Spleen (tissue), 11 donors: ENCODE results near the gene SMARCA4. TPM values are rescaled to one million over a fixed set of nuclear protein-coding genes. Genes with fewer than 3 reads are reported as not detected.

Experiments used
- DNase-seq: peaks from one replicate; pipeline ENCODE4 v3.0.0-alpha.2; 2020
- H3K27ac ChIP-seq, 8 donors: fragments of 200-600 bp; sonication (generic) in 7 of 8; 1 replicate in 4 of 8; 2 replicates in 4 of 8; pipeline versions ENCODE4 v1.5.0 to v1.8.0; 2016 to 2021; ENCODE audit warnings: inconsistent platforms in 4 of 8, mild to moderate bottlenecking in 4 of 8, moderate library complexity in 1 of 8
- H3K27me3 ChIP-seq, 7 donors: fragments of 200-600 bp; sonication (generic) in 6 of 7; replicated peaks in 1 of 7; 1 replicate in 4 of 7; 2 replicates in 3 of 7; pipeline versions ENCODE4 v1.5.0 to v1.8.0; 2016 to 2021; ENCODE audit warnings: inconsistent platforms in 3 of 7, mild to moderate bottlenecking in 1 of 7
- H3K36me3 ChIP-seq, 6 donors: fragments of 200-600 bp; sonication (generic) in 5 of 6; 1 replicate in 4 of 6; 2 replicates in 2 of 6; pipeline versions ENCODE4 v1.5.0 to v1.8.0; 2016 to 2021; ENCODE audit warnings: inconsistent platforms in 2 of 6
- H3K4me1 ChIP-seq, 6 donors: fragments of 200-600 bp; sonication (generic) in 5 of 6; 1 replicate in 3 of 6; 2 replicates in 3 of 6; pipeline versions ENCODE4 v1.5.0 to v1.8.0; 2016 to 2021; ENCODE audit warnings: inconsistent platforms in 3 of 6
- H3K4me3 ChIP-seq, 8 donors: fragments of 200-600 bp; sonication (generic) in 7 of 8; 1 replicate in 4 of 8; 2 replicates in 4 of 8; pipeline versions ENCODE4 v1.5.0 to v1.8.0; 2016 to 2021; ENCODE audit warnings: inconsistent platforms in 4 of 8, mild to moderate bottlenecking in 4 of 8, moderate library complexity in 2 of 8
- H3K9me3 ChIP-seq, 8 donors: fragments of 200-600 bp; sonication (generic) in 7 of 8; 1 replicate in 4 of 8; 2 replicates in 4 of 8; pipeline versions ENCODE4 v1.5.0 to v1.8.0; 2016 to 2021; ENCODE audit warnings: inconsistent platforms in 4 of 8
- CTCF ChIP-seq, 11 experiments: fragments of 200-600 bp in 7 of 11; fragments of 450-650 bp in 4 of 11; sonication (generic) in 4 of 11; IDR thresholded peaks in 8 of 11; conservative IDR thresholded peaks in 3 of 11; 1 replicate in 7 of 11; 2 replicates in 4 of 11; pipeline versions ENCODE4 v1.4.0 to v1.8.0; 2016 to 2021; ENCODE audit warnings: antibody characterized with exemption in 11 of 11, inconsistent platforms in 4 of 11, mild to moderate bottlenecking in 1 of 11
- POLR2A ChIP-seq, 3 donors: fragments of 450-650 bp; IDR thresholded peaks; one replicate each; pipeline ENCODE4 v1.5.1; 2017; ENCODE audit warnings: antibody characterized with exemption in 3 of 3, mild to moderate bottlenecking in 1 of 3
- POLR2AphosphoS5 ChIP-seq, 3 donors: sonication (generic); formaldehyde crosslinking; IDR thresholded peaks; one replicate each; pipeline ENCODE4 v1.5.1; 2017; ENCODE audit warnings: antibody characterized with exemption in 3 of 3
- whole genome bisulfite sequencing, 5 donors: extraction: QIAGEN DNeasy Blood & Tissue Kit in 3 of 5; methylation state at CpG; one replicate each; pipeline versions ENCODE4 v1.1.5 to v1.1.7; 2013 to 2018; 5-methylcytosine and 5-hydroxymethylcytosine counted together
- intact Hi-C: fragments of 100-400 bp; cut with DNase I; formaldehyde crosslinking; loops from one replicate; pipeline ENCODE4 v1.15.0; 2023; ENCODE audit warnings: low total_unique reads
- polyA plus RNA-seq, 3 donors: library from polyadenylated mRNA; stranded (reverse); fragments of 200-250 nt; gene quantifications; one replicate each; pipeline ENCODE4 v1.2.1, GENCODE V29; 2013
- total RNA-seq, 7 donors: library from RNA; depleted of rRNA in 3 of 7; stranded (reverse); fragments of >200 nt in 3 of 7; fragmentation: NEBNext Ultra II Directional in 4 of 7; extraction: Animal tissue kit (Norgen Biotek cat#: 25700) in 4 of 7; gene quantifications; one replicate each; pipeline versions ENCODE4 v1.1.0 to v1.2.1, GENCODE V29; 2016 to 2021
- donor health status: healthy with polysubstance abuse.
- donor health status: DM: no; HTN: no; CAD: no; lungs with moderate emphysema.
- donor health status: DM: no; HTN: no; CAD: no.
- donor health status: Bipolar disorder and iron deficiency.
- donor health status: healthy.
- donor health status: DM: no; HTN: no; CAD: no.
- donor health status: DM: yes; HTN: yes; CAD: no.

SMARCA4 gene
- total and polyA plus RNA-seq, 10 donors, result 41.6 to 95.6 (median 65.8) TPM

GRCh38 chr19:11021760-11022144 lies 60.9 kb downstream of the SMARCA4 start:
- peaks cover 4 to 100% (median 98%) of the 10 kb centered on the region in 6 donors for H3K36me3 ChIP-seq
- no peaks in the 10 kb centered on the region for H3K27me3 ChIP-seq
- no peaks in the 10 kb centered on the region for H3K4me1 ChIP-seq
- peak in 1 of 3 donors; percentile 24 for TF ChIP-seq POLR2AphosphoS5 (IDR thresholded peaks at IDR 0.05)
- TF ChIP-seq CTCF (IDR thresholded peaks at IDR 0.05 in 8 of 11, conservative IDR thresholded peaks at IDR 0.05 in 3 of 11), result no peak
- H3K9me3 ChIP-seq, result no peaks in the 10 kb centered on the region
- no peak overlapping the region for H3K4me3 ChIP-seq
- intact Hi-C loops, result no loop called here
- no peak overlapping the region for H3K27ac ChIP-seq
- WGBS, 5 donors, result 91 to 98% (median 95%) methylated on average over 8 to 15 of the region's 15 CpGs
- no peak for DNase-seq

- H3K27me3 ChIP-seq, result no peaks in the 10 kb centered on the region
- no peak for DNase-seq
- 90 to 97% (median 95%) methylated on average over 11 of the region's 11 CpGs for WGBS, 5 donors
- no peaks in the 10 kb centered on the region for H3K9me3 ChIP-seq
- TF ChIP-seq CTCF (IDR thresholded peaks at IDR 0.05 in 8 of 11, conservative IDR thresholded peaks at IDR 0.05 in 3 of 11) (no peak), POLR2AphosphoS5 (IDR thresholded peaks at IDR 0.05) (no peak), POLR2A (IDR thresholded peaks at IDR 0.05) (no peak)
- no peak overlapping the region for H3K4me3 ChIP-seq
- no peak overlapping the region for H3K27ac ChIP-seq
- H3K4me1 ChIP-seq, result no peaks in the 10 kb centered on the region
- H3K36me3 ChIP-seq, result peaks cover 4 to 100% (median 98%) of the 10 kb centered on the region in 6 donors
- intact Hi-C loops, result no loop called here
These were observed 62.2 kb downstream of the SMARCA4 start for GRCh38 chr19:11023016-11023415.

GRCh38 chr19:11023710-11024109 lies 62.9 kb downstream of the SMARCA4 start:
- TF ChIP-seq POLR2A (IDR thresholded peaks at IDR 0.05) (no peak), POLR2AphosphoS5 (IDR thresholded peaks at IDR 0.05) (no peak), CTCF (IDR thresholded peaks at IDR 0.05 in 8 of 11, conservative IDR thresholded peaks at IDR 0.05 in 3 of 11) (no peak)
- Histone ChIP-seq H3K27ac (no peak overlapping the region), H3K4me3 (no peak overlapping the region), H3K27me3 (no peaks in the 10 kb centered on the region), H3K9me3 (no peaks in the 10 kb centered on the region), H3K36me3 (peaks cover 4 to 100% (median 98%) of the 10 kb centered on the region in 6 donors), H3K4me1 (no peaks in the 10 kb centered on the region)
- WGBS, 5 donors, result 85 to 93% (median 88%) methylated on average over 5 to 7 of the region's 7 CpGs
- intact Hi-C loops, result no loop called here
- DNase-seq, result no peak

- no peaks in the 10 kb centered on the region for H3K4me1 ChIP-seq
- TF ChIP-seq POLR2AphosphoS5 (IDR thresholded peaks at IDR 0.05) (peak in 1 of 3 donors; percentile 16), POLR2A (IDR thresholded peaks at IDR 0.05) (no peak)
- DNase-seq, result no peak
- intact Hi-C loops, result no loop called here
- H3K9me3 ChIP-seq, result no peaks in the 10 kb centered on the region
- WGBS, 5 donors, result 92 to 95% (median 93%) methylated on average over 10 to 13 of the region's 13 CpGs
- peaks cover 4 to 100% (median 97%) of the 10 kb centered on the region in 6 donors for H3K36me3 ChIP-seq
- H3K4me3 ChIP-seq, result no peak overlapping the region
- no peak overlapping the region for H3K27ac ChIP-seq
- no peaks in the 10 kb centered on the region for H3K27me3 ChIP-seq
These were observed 63.4 kb downstream of the SMARCA4 start for GRCh38 chr19:11024259-11024658.

GRCh38 chr19:11025006-11025405 lies 64.2 kb downstream of the SMARCA4 start:
- WGBS, 5 donors, result 86 to 90% (median 89%) methylated on average over 6 of the region's 6 CpGs
- Histone ChIP-seq H3K4me1 (no peaks in the 10 kb centered on the region), H3K4me3 (no peak overlapping the region), H3K36me3 (peaks cover 0 to 100% (median 97%) of the 10 kb centered on the region in 6 donors), H3K27ac (no peak overlapping the region), H3K27me3 (no peaks in the 10 kb centered on the region), H3K9me3 (no peaks in the 10 kb centered on the region)
- TF ChIP-seq POLR2A (IDR thresholded peaks at IDR 0.05) (no peak), POLR2AphosphoS5 (IDR thresholded peaks at IDR 0.05) (no peak), CTCF (IDR thresholded peaks at IDR 0.05 in 8 of 11, conservative IDR thresholded peaks at IDR 0.05 in 3 of 11) (no peak)
- no peak for DNase-seq
- intact Hi-C loops, result no loop called here
